Subcutaneous abdominal adipose tissue (tissue), 5 donors: ENCODE data around the gene DNAJA3.

Experiments
- H3K27ac ChIP-seq: one replicate; pipeline ENCODE4 v1.7.0; 2013; ENCODE audit warnings: low read depth, mild to moderate bottlenecking, inconsistent platforms, low read length, moderate library complexity
- H3K27me3 ChIP-seq, 5 donors: one replicate each; pipeline ENCODE4 v1.7.0; 2013; ENCODE audit warnings: low read length in 5 of 5, inconsistent platforms in 1 of 5; ENCODE audit not compliant: control insufficient read depth in 5 of 5, insufficient read depth in 4 of 5
- H3K36me3 ChIP-seq, 5 donors: one replicate each; pipeline ENCODE4 v1.7.0; 2013; ENCODE audit warnings: low read length in 5 of 5; ENCODE audit not compliant: control insufficient read depth in 5 of 5, insufficient read depth in 5 of 5
- H3K4me1 ChIP-seq, 5 donors: one replicate each; pipeline ENCODE4 v1.7.0; 2013; ENCODE audit warnings: low read length in 5 of 5, mild to moderate bottlenecking in 3 of 5, moderate library complexity in 1 of 5; ENCODE audit not compliant: control insufficient read depth in 5 of 5, insufficient read depth in 5 of 5
- H3K4me3 ChIP-seq, 5 donors: one replicate each; pipeline ENCODE4 v1.7.0; 2013; ENCODE audit warnings: low read length in 5 of 5, low read depth in 1 of 5
- H3K9ac ChIP-seq, 5 donors: one replicate each; pipeline ENCODE4 v1.7.0; 2013; ENCODE audit warnings: low read length in 5 of 5, mild to moderate bottlenecking in 4 of 5, moderate library complexity in 3 of 5
- H3K9me3 ChIP-seq, 5 donors: one replicate each; pipeline ENCODE4 v1.7.0; 2013; ENCODE audit warnings: low read length in 5 of 5; ENCODE audit not compliant: control insufficient read depth in 5 of 5
- donor health status: healthy.
- donor health status: healthy.
- donor health status: healthy.
- donor health status: healthy.
- donor health status: healthy.

Gene DNAJA3

GRCh38 chr16:4395055-4395726 is 30.5 kb upstream of the DNAJA3 start:
- Histone ChIP-seq H3K9ac (no peak overlapping the region), H3K27ac (no peak overlapping the region), H3K36me3 (peaks cover 0 to 50% (median 20%) of the 10 kb centered on the region in 5 donors), H3K4me1 (peaks cover 0 to 27% (median 19%) of the 10 kb centered on the region in 5 donors), H3K4me3 (no peak overlapping the region), H3K27me3 (no peaks in the 10 kb centered on the region), H3K9me3 (no peaks in the 10 kb centered on the region)

GRCh38 chr16:4399001-4399730 is 26.5 kb upstream of the DNAJA3 start:
- no peaks in the 10 kb centered on the region for H3K27me3 ChIP-seq
- H3K4me3 ChIP-seq: no peak overlapping the region
- H3K36me3 ChIP-seq: peaks cover 0 to 50% (median 32%) of the 10 kb centered on the region in 5 donors
- no peaks in the 10 kb centered on the region for H3K9me3 ChIP-seq
- H3K4me1 ChIP-seq: peaks cover 0 to 17% (median 12%) of the 10 kb centered on the region in 5 donors
- no peak overlapping the region for H3K27ac ChIP-seq
- H3K9ac ChIP-seq: no peak overlapping the region

DNA sequence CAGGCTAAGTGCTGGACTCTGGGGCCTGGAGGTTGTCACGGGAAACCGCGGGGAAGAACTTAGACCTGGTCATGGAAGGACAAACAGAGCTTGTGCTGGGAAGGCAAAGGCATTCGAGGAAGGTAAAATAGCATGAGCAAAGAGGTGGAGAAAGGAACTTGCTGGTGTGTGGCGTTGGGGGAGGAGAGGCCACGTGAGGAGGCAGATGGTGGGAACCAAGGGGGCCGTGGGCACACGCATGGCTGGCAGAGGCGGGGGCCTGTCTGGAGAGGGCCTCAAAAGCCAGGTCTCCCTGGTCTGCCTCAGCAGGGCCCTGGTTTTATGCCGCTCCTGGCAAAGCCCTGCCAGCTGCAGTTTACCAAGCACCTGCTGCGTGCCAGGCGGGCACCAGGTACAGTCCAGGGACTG is 24.6 kb upstream of the DNAJA3 start:
- Histone ChIP-seq H3K4me1 (peaks cover 0 to 17% (median 12%) of the 10 kb centered on the region in 5 donors), H3K36me3 (peaks cover 0 to 53% (median 31%) of the 10 kb centered on the region in 5 donors), H3K9me3 (no peaks in the 10 kb centered on the region), H3K9ac (no peak overlapping the region), H3K27ac (no peak overlapping the region), H3K4me3 (no peak overlapping the region), H3K27me3 (no peaks in the 10 kb centered on the region)

DNA sequence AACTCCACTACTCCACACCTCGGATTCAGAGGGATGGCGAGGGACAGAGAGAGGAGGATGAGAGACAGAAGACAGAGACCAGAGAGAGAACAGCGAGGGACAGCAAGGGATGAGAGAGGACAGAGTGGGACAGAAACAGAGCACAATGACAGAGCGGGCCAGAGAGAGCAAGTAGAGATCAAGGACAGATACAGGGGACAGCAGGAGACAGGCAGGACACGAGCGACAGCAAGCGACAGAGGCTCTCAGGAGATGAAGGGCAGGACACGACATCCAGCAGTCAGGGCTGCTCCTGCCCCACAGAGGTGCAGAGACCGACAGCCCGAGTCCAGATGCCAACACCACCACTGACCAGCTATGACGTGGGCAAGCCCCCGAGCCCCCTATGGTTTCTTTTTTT is 24.2 kb upstream of the DNAJA3 start:
- H3K4me3 ChIP-seq: no peak overlapping the region
- H3K9ac ChIP-seq: no peak overlapping the region
- H3K9me3 ChIP-seq: no peaks in the 10 kb centered on the region
- H3K27ac ChIP-seq: no peak overlapping the region
- H3K4me1 ChIP-seq: peaks cover 0 to 17% (median 12%) of the 10 kb centered on the region in 5 donors
- H3K36me3 ChIP-seq: peaks cover 0 to 57% (median 31%) of the 10 kb centered on the region in 5 donors
- no peaks in the 10 kb centered on the region for H3K27me3 ChIP-seq

GRCh38 chr16:4402439-4403132 is 23.1 kb upstream of the DNAJA3 start:
- Histone ChIP-seq H3K27ac (no peak overlapping the region), H3K36me3 (peaks cover 0 to 58% (median 34%) of the 10 kb centered on the region in 5 donors), H3K4me1 (peaks cover 0 to 17% (median 12%) of the 10 kb centered on the region in 5 donors), H3K9me3 (no peaks in the 10 kb centered on the region), H3K4me3 (no peak overlapping the region), H3K9ac (no peak overlapping the region), H3K27me3 (no peaks in the 10 kb centered on the region)

DNA sequence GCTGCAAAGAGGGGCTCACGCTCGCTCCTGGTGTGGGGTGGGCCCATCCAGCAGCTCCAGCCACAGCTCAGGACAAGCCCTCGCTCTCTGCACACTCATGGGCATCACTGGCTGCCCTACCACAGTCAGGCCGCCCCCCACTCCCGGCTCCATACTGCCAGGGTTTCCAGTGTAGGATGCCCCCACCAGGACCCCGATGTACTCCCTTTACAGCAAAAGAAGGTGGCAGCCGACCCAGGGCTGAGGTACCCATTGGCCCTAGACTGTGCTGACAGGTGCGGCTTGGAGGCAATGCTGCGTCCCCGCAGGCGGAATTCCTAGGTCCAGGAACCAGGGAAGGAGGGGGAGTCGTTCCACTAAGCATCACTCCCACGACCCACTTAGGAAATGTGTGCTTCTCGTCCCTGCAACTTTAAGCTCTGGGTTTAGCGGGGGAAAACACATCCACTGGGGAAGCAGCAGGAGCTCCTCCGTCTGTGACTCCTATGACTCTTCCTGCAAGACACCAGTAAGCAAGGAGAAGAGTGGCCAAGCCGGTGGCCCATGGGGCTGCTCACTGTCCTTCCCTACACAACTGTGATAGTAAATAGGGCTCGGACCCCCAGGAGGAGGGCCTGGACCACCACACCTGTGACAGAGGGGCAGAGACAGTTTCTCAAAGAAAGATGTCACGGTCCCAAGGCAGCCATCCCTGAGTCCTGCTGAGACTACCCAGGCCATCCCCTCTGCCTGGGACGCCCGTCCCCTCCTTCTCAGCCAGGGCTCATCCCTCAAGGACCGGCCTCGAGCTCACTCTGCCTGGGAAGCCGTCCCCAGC is 22.3 kb upstream of the DNAJA3 start:
- Histone ChIP-seq H3K9ac (no peak overlapping the region), H3K4me3 (no peak overlapping the region), H3K4me1 (peaks cover 0 to 20% (median 12%) of the 10 kb centered on the region in 5 donors), H3K27me3 (no peaks in the 10 kb centered on the region), H3K27ac (no peak overlapping the region), H3K9me3 (no peaks in the 10 kb centered on the region), H3K36me3 (peaks cover 0 to 66% (median 39%) of the 10 kb centered on the region in 5 donors)

DNA sequence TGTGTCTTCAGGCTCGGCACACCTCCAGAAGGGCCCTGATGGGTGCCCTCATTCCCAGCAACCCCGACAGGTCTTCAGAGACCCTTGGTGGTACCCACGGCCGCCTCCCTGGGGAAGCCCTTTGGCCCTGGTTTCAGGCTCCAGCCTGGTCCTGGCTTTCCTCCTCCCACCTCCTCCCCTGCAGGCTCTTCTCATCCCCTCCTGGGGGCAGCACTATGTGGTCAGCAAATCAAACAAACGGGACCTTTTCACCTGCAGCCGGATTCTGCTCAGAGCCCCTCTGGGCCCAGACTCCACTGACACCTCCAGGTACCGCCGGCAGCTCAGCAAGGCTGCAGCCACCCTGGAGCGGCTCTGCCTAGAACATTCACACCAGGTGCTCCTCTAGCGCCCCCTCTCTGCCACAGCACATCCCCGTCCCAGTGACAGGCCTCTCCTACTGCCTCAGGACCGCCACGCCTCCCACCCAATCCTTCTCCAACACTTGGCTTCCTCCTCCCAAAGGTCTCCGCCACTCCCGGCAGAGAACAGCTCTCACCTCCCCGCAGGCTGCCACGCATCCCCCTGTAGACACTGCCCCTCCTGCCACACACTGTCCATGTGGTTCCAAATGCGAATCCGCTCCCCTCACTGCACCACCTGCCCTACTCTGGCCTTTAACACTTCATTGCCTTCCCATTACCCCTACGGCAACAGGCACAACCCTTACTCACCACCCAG is 21.3 kb upstream of the DNAJA3 start:
- peaks cover 0 to 15% (median 9%) of the 10 kb centered on the region in 5 donors for H3K4me1 ChIP-seq
- peaks cover 0 to 74% (median 43%) of the 10 kb centered on the region in 5 donors for H3K36me3 ChIP-seq
- H3K4me3 ChIP-seq: no peak overlapping the region
- no peak overlapping the region for H3K27ac ChIP-seq
- no peaks in the 10 kb centered on the region for H3K27me3 ChIP-seq
- H3K9ac ChIP-seq: no peak overlapping the region
- no peaks in the 10 kb centered on the region for H3K9me3 ChIP-seq

GRCh38 chr16:4404967-4405696 is 20.5 kb upstream of the DNAJA3 start:
- Histone ChIP-seq H3K27ac (no peak overlapping the region), H3K9ac (no peak overlapping the region), H3K27me3 (no peaks in the 10 kb centered on the region), H3K9me3 (no peaks in the 10 kb centered on the region), H3K4me1 (peaks cover 0 to 14% (median 4%) of the 10 kb centered on the region in 5 donors), H3K36me3 (peaks cover 0 to 77% (median 45%) of the 10 kb centered on the region in 5 donors), H3K4me3 (no peak overlapping the region)
